ENCODE data around the gene PSRC1.

DNA sequence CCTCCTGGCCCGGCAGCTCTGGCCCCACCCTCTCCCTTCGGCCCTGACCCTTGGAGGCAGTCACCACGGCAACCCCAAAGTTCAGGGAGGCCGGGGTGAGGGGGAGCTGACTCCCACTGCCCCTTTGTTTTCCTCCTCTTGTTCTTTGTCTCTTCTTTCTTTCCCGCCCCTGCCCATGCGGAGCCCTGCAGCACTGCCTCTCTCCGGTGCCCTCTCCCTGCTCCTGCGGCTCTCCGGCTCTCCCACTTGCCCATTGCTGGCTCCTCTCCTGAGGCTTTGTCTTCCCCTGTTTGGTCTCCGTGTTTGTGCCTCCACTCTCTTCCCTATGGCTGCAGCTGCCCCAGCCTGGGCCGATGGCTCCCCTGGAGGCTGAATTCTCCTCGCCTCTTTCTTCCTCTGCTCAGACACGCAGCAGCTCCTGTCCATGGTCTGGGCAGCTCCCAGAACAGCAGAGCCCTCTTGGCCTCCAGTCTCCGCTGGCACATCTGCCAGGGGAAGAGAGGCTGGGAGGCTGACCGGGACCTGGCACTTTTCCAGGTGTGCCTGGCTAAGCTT lies 27.8 kb downstream of the PSRC1 start:
- TF ChIP-seq CTCF (IDR thresholded peaks at IDR 0.05) (no peak), POLR2A (IDR thresholded peaks at IDR 0.05) (no peak)
